Right lobe of liver (tissue), 4 donors: Measurements from ENCODE around the gene QSER1.

Experiments
- POLR2A ChIP-seq: fragments of 450-650 bp; IDR thresholded peaks from one replicate; pipeline ENCODE4 v1.6.1; 2017; ENCODE audit warnings: antibody characterized with exemption, mild to moderate bottlenecking
- TF ChIP-seq, protein P1 (sequence below), 4 donors: fragments of 200-600 bp in 3 of 4; fragments of 450-650 bp in 1 of 4; IDR thresholded peaks; one replicate each; pipeline versions ENCODE4 v1.5.1 to v1.8.0; 2016 to 2022; ENCODE audit warnings: antibody characterized with exemption in 4 of 4, mild to moderate bottlenecking in 2 of 4
- donor health status: DM: no; HTN: no; CAD: no.
- donor health status: DM: no; HTN: no; CAD: no.
- donor health status: DM: no; HTN: yes; CAD: no.

DNA sequence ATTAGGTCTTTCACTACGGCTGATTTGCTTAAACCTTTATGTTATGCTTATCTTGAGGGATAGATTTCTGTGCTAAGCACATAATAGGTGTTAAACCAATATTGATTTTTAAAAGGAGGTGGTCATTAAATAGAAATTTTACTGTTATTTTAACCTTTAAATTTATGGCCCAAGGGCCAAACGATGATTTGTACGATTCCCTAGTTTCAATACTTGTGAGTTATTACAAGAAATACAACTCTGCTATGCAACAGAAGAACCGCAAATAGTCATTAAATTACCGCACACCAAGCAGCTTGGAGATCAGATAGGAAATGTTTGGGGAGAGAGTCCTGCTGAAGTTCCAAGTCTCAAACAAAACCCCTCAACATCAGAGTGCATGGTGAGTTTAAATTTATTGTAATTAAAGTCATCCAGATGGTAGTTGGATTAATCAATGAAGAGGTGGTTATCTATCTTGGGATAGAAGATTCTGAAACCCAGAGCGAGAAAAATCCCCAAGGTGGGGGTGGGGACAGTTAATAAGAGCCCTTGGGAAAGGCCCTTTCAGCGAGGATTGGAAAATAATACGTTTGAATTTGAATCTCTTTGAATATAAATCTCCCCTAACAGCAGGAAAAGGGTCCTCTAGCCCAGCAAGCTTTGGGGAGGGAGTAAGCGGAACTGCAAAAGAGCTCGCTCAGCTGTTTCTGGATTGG, 805 bp upstream of the QSER1 start:
- TF ChIP-seq, protein P1, sequence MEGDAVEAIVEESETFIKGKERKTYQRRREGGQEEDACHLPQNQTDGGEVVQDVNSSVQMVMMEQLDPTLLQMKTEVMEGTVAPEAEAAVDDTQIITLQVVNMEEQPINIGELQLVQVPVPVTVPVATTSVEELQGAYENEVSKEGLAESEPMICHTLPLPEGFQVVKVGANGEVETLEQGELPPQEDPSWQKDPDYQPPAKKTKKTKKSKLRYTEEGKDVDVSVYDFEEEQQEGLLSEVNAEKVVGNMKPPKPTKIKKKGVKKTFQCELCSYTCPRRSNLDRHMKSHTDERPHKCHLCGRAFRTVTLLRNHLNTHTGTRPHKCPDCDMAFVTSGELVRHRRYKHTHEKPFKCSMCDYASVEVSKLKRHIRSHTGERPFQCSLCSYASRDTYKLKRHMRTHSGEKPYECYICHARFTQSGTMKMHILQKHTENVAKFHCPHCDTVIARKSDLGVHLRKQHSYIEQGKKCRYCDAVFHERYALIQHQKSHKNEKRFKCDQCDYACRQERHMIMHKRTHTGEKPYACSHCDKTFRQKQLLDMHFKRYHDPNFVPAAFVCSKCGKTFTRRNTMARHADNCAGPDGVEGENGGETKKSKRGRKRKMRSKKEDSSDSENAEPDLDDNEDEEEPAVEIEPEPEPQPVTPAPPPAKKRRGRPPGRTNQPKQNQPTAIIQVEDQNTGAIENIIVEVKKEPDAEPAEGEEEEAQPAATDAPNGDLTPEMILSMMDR (IDR thresholded peaks at IDR 0.05): no peak
- TF ChIP-seq POLR2A: no peak
